HCT116 (cell line): ENCODE results near the gene TMEM123. TPM values are rescaled to one million over a fixed set of nuclear protein-coding genes. Genes with fewer than 3 reads are reported as not detected.

Experiments
- ATAC-seq: fragments of 200-7000 bp; cut with Tn5 transposase; 2 replicates; pipeline ENCODE4 v1.9.1; 2020; ENCODE audit warnings: mild to moderate bottlenecking, moderate library complexity
- BruUV-seq: library from RNA; stranded (reverse); fragments of 400-500 nt; replicated peaks from 2 replicates; lab custom pipeline; 2021; lab: Mats Ljungman, UMichigan
- CTCF ChIA-PET: fragments of 300-600 bp; sonication (Branson Sonifier 250); formaldehyde crosslinking; loops from one replicate; lab custom pipeline; 2021; ENCODE audit warnings: antibody characterized with exemption; lab: Charles Lee
- POLR2A ChIA-PET: fragments of 300-600, 350-600 bp; sonication (Branson Sonifier 250); formaldehyde crosslinking; loops from one replicate; lab custom pipeline; 2021; ENCODE audit warnings: antibody characterized with exemption; lab: Charles Lee
- RAD21 ChIA-PET, 2 experiments: fragments of 300-600 bp; sonication (Branson Sonifier 250); formaldehyde crosslinking; loops; one replicate each; lab custom pipeline; 2023; ENCODE audit warnings: low total read pairs in 2 of 2; ENCODE audit not compliant: uncharacterized antibody in 2 of 2, unreplicated experiment in 2 of 2, low non-redundant PET in 1 of 2; lab: Charles Lee
- DNase-seq: peaks from one replicate; pipeline ENCODE4 v3.0.0-alpha.2; 2010; ENCODE audit warnings: low read depth, low spot score
- H2AFZ ChIP-seq: fragments of 200-600 bp; shearing (Covaris generic), sonication (generic); 2 replicates; pipeline ENCODE4 v1.6.1; 2017; ENCODE audit warnings: low read depth, mixed run types, mixed read lengths, antibody characterized with exemption, low read length; ENCODE audit not compliant: poor library complexity, severe bottlenecking
- H3K27ac ChIP-seq: 2 replicates; pipeline ENCODE4 v1.5.1; 2012; ENCODE audit warnings: low read depth, low read length
- H3K27me3 ChIP-seq: fragments of 200-600 bp; sonication (generic); 2 replicates; pipeline ENCODE4 v1.6.1; 2016; ENCODE audit warnings: mixed run types, low read length, mixed read lengths; ENCODE audit not compliant: insufficient read depth
- H3K36me3 ChIP-seq, 2 experiments: fragments of 200-500 bp in 1 of 2; fragments of 200-600 bp in 1 of 2; sonication (Bioruptor generic) in 1 of 2; sonication (generic) in 1 of 2; 2 replicates each; pipeline versions ENCODE4 v1.5.1 to v1.6.1; 2014 to 2016; ENCODE audit warnings: low read length in 2 of 2, inconsistent platforms in 1 of 2, mixed read lengths in 1 of 2, mixed run types in 1 of 2; ENCODE audit not compliant: insufficient read depth in 2 of 2, control insufficient read depth in 1 of 2
- H3K4me1 ChIP-seq, 2 experiments: fragments of 200-600 bp in 1 of 2; sonication (generic) in 1 of 2; 2 replicates each; pipeline versions ENCODE4 v1.5.1 to v1.6.1; 2012 to 2017; ENCODE audit warnings: low read length in 2 of 2, inconsistent platforms in 1 of 2, mild to moderate bottlenecking in 1 of 2, mixed read lengths in 1 of 2, mixed run types in 1 of 2, moderate library complexity in 1 of 2; ENCODE audit not compliant: insufficient read depth in 2 of 2, control insufficient read depth in 1 of 2
- H3K4me2 ChIP-seq: fragments of 200-600 bp; sonication (generic); 2 replicates; pipeline ENCODE4 v1.6.1; 2017; ENCODE audit warnings: mixed run types, low read length, mixed read lengths
- H3K4me3 ChIP-seq, 2 experiments: fragments of 200-600 bp in 1 of 2; sonication (generic) in 1 of 2; replicated peaks in 1 of 2; 2 replicates each; pipeline ENCODE4 v1.5.1; 2011 to 2016; ENCODE audit warnings: low read length in 2 of 2, control low read depth in 1 of 2, low read depth in 1 of 2, mild to moderate bottlenecking in 1 of 2, mixed read lengths in 1 of 2, mixed run types in 1 of 2
- H3K79me2 ChIP-seq: fragments of 200-600 bp; sonication (generic); 2 replicates; pipeline ENCODE4 v1.6.1; 2017; ENCODE audit warnings: mild to moderate bottlenecking, mixed run types, low read length, moderate library complexity, mixed read lengths; ENCODE audit not compliant: insufficient read depth
- H3K9ac ChIP-seq: fragments of 200-600 bp; sonication (generic); 2 replicates; pipeline ENCODE4 v1.6.1; 2016; ENCODE audit warnings: low read length, mixed read lengths
- H3K9me2 ChIP-seq: fragments of 200-600 bp; sonication (generic), shearing (Covaris generic); 2 replicates; pipeline ENCODE4 v1.6.1; 2017; ENCODE audit warnings: mixed run types, mild to moderate bottlenecking, moderate library complexity; ENCODE audit not compliant: insufficient read depth
- H3K9me3 ChIP-seq, 2 experiments: fragments of 200-500 bp in 1 of 2; fragments of 200-600 bp in 1 of 2; sonication (Bioruptor generic) in 1 of 2; sonication (generic) in 1 of 2; 2 replicates each; pipeline ENCODE4 v1.6.1; 2014 to 2017; ENCODE audit warnings: low read length in 2 of 2, mixed read lengths in 2 of 2, inconsistent platforms in 1 of 2, low read depth in 1 of 2, mild to moderate bottlenecking in 1 of 2, mixed run types in 1 of 2, moderate library complexity in 1 of 2; ENCODE audit not compliant: control insufficient read depth in 1 of 2, insufficient read depth in 1 of 2
- H4K20me1 ChIP-seq: fragments of 200-600 bp; sonication (generic), shearing (Covaris generic); 2 replicates; pipeline ENCODE4 v1.6.1; 2017; ENCODE audit warnings: mixed run types, mild to moderate bottlenecking, moderate library complexity; ENCODE audit not compliant: insufficient read depth
- EGR1 ChIP-seq: IDR thresholded peaks from 2 replicates; pipeline ENCODE4 v1.6.1; 2012; ENCODE audit warnings: low read depth
- ELF1 ChIP-seq: IDR thresholded peaks from 2 replicates; pipeline ENCODE4 v1.6.1; 2012; ENCODE audit warnings: low read depth, borderline replicate concordance
- EZH2 ChIP-seq: fragments of 200-600 bp; sonication (generic); IDR thresholded peaks from 2 replicates; pipeline ENCODE4 v1.6.1; 2017; ENCODE audit warnings: antibody characterized with exemption, mixed run types
- JUND ChIP-seq: IDR thresholded peaks from 2 replicates; pipeline ENCODE4 v1.6.1; 2012
- POLR2AphosphoS5 ChIP-seq: IDR thresholded peaks from 2 replicates; pipeline ENCODE4 v1.6.1; 2011; ENCODE audit warnings: mild to moderate bottlenecking, low read depth, low read length, moderate library complexity
- RAD21 ChIP-seq: IDR thresholded peaks from 2 replicates; pipeline ENCODE4 v1.6.1; 2012; ENCODE audit warnings: low read depth, mild to moderate bottlenecking
- SIN3A ChIP-seq: IDR thresholded peaks from 2 replicates; pipeline ENCODE4 v1.6.1; 2012; ENCODE audit warnings: low read depth
- SP1 ChIP-seq: IDR thresholded peaks from 2 replicates; pipeline ENCODE4 v1.6.1; 2012; ENCODE audit warnings: low read depth
- SRF ChIP-seq: IDR thresholded peaks from 2 replicates; pipeline ENCODE4 v1.6.1; 2012; ENCODE audit warnings: low read depth
- YY1 ChIP-seq: IDR thresholded peaks from 2 replicates; pipeline ENCODE4 v1.6.1; 2011; ENCODE audit warnings: low read length, low read depth, moderate library complexity, mild to moderate bottlenecking; ENCODE audit not compliant: insufficient replicate concordance; ENCODE audit errors: extremely low read depth
- ZFX ChIP-seq: fragments of 450-650 bp; IDR thresholded peaks from 2 replicates; pipeline ENCODE4 v1.6.1; 2017
- intact Hi-C: fragments of 100-400 bp; cut with micrococcal nuclease; formaldehyde crosslinking; loops from 2 replicates; pipeline ENCODE4 v1.10.0; 2022
- total RNA-seq: library from RNA; stranded (reverse); gene quantifications from one replicate; pipeline ENCODE4 v1.2.1, GENCODE V29; 2021; ENCODE audit not compliant: unreplicated experiment
- TF ChIP-seq, protein P1 (sequence below), 3 experiments: fragments of 200-600 bp in 1 of 3; sonication (generic) in 1 of 3; IDR thresholded peaks in 2 of 3; conservative IDR thresholded peaks in 1 of 3; 2 replicates each; pipeline ENCODE4 v1.5.1; 2012 to 2017; ENCODE audit warnings: low read depth in 2 of 3, low read length in 2 of 3, antibody characterized with exemption in 1 of 3, borderline replicate concordance in 1 of 3, control low read depth in 1 of 3, mild to moderate bottlenecking in 1 of 3, mixed read lengths in 1 of 3, mixed run types in 1 of 3, moderate library complexity in 1 of 3; ENCODE audit not compliant: insufficient read depth in 1 of 3
- TF ChIP-seq, protein P2 (sequence below): IDR thresholded peaks from 2 replicates; pipeline ENCODE4 v1.6.1; 2012; ENCODE audit warnings: low read depth
- TF ChIP-seq, protein P3 (sequence below): IDR thresholded peaks from 2 replicates; pipeline ENCODE4 v1.6.1; 2011; ENCODE audit warnings: mild to moderate bottlenecking, low read length, moderate library complexity; ENCODE audit not compliant: insufficient replicate concordance; ENCODE audit errors: extremely low read depth

The TMEM123 gene
- total RNA-seq, 1 experiment from 2014 or later, result 217 TPM

DNA sequence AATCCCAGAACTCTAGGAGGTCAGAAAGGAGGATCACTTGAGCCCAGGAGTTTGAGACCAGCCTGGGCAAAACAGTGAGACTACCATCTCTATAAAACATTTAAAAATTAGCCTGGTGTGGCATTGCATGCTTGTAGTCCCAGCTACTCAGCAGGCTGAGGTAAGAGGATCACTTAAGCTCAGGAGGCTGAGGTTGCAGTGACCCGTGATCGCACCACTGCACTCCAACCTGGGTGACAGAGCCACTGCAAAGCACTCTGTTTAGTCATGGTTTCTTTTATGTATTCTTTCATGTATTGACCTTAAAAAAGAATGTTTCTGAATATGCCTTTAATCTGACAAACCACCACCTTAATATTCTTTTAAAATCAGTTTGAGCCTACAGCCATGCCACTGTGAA lies 53.4 kb downstream of the TMEM123 start:
- H3K36me3 ChIP-seq, result peaks cover 31 to 35% of the 10 kb centered on the region in 2 experiments; a peak in 3 of 4 replicates
- RAD21 ChIA-PET, result no interaction called here
- intact Hi-C loops, result no loop called here

DNA sequence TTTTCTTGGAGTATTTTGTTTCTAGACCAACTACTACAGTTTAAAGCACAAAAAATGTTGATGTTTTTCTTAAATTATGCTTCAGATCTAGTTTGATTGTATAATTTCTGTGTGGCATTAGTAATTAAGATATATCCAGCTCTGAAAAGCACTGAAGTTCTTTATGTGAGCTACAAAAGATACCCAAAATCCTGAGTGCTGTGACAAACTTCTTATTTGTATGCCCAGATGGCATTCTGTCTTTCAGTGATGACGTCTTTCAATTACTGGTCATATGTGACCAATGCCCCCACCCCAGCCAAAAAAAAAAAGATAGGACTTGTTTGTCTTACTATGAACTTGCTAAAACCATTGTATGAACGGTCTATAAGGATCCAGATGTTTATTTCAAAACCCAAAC lies 54.3 kb downstream of the TMEM123 start:
- POLR2A ChIA-PET, result no interaction called here
- ATAC-seq (no peak), DNase-seq (no peak)
- Histone ChIP-seq H2AFZ (no peak overlapping the region), H3K79me2 (peaks cover 21% of the 10 kb centered on the region; the same call in 1 of the 2 replicates), H3K4me2 (no peak overlapping the region), H3K9me2 (no peaks in the 10 kb centered on the region), H4K20me1 (no peaks in the 10 kb centered on the region), H3K4me3 (no peak overlapping the region), H3K27me3 (no peaks in the 10 kb centered on the region), H3K9ac (no peak overlapping the region), H3K27ac (no peak overlapping the region), H3K9me3 (no peaks in the 10 kb centered on the region), H3K4me1 (no peaks in the 10 kb centered on the region), H3K36me3 (peaks cover 31 to 35% of the 10 kb centered on the region in 2 experiments; a peak in 3 of 4 replicates)
- RAD21 ChIA-PET, result no interaction called here
- BruUV-seq, result no TSS peak
- CTCF ChIA-PET, result interaction anchor here (0.7 to 1.6 kb wide), 3 partner anchors 8 to 214 kb away, joined by 3 to 4 read pairs (median 3); no protein-coding TSS in a partner anchor
- intact Hi-C loops, result no loop called here
- TF ChIP-seq SIN3A (no peak), ELF1 (no peak), SP1 (no peak), RAD21 (no peak), SRF (no peak), EGR1 (no peak), JUND (no peak)
- TF ChIP-seq, protein P1, sequence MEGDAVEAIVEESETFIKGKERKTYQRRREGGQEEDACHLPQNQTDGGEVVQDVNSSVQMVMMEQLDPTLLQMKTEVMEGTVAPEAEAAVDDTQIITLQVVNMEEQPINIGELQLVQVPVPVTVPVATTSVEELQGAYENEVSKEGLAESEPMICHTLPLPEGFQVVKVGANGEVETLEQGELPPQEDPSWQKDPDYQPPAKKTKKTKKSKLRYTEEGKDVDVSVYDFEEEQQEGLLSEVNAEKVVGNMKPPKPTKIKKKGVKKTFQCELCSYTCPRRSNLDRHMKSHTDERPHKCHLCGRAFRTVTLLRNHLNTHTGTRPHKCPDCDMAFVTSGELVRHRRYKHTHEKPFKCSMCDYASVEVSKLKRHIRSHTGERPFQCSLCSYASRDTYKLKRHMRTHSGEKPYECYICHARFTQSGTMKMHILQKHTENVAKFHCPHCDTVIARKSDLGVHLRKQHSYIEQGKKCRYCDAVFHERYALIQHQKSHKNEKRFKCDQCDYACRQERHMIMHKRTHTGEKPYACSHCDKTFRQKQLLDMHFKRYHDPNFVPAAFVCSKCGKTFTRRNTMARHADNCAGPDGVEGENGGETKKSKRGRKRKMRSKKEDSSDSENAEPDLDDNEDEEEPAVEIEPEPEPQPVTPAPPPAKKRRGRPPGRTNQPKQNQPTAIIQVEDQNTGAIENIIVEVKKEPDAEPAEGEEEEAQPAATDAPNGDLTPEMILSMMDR (IDR thresholded peaks at IDR 0.05 in 2 of 3, conservative IDR thresholded peaks at IDR 0.05 in 1 of 3; ENCODE audit: borderline replicate concordance in 1 of 3, insufficient read depth in 1 of 3, low read depth in 2 of 3, low read length in 2 of 3), result no peak
- TF ChIP-seq, protein P2, sequence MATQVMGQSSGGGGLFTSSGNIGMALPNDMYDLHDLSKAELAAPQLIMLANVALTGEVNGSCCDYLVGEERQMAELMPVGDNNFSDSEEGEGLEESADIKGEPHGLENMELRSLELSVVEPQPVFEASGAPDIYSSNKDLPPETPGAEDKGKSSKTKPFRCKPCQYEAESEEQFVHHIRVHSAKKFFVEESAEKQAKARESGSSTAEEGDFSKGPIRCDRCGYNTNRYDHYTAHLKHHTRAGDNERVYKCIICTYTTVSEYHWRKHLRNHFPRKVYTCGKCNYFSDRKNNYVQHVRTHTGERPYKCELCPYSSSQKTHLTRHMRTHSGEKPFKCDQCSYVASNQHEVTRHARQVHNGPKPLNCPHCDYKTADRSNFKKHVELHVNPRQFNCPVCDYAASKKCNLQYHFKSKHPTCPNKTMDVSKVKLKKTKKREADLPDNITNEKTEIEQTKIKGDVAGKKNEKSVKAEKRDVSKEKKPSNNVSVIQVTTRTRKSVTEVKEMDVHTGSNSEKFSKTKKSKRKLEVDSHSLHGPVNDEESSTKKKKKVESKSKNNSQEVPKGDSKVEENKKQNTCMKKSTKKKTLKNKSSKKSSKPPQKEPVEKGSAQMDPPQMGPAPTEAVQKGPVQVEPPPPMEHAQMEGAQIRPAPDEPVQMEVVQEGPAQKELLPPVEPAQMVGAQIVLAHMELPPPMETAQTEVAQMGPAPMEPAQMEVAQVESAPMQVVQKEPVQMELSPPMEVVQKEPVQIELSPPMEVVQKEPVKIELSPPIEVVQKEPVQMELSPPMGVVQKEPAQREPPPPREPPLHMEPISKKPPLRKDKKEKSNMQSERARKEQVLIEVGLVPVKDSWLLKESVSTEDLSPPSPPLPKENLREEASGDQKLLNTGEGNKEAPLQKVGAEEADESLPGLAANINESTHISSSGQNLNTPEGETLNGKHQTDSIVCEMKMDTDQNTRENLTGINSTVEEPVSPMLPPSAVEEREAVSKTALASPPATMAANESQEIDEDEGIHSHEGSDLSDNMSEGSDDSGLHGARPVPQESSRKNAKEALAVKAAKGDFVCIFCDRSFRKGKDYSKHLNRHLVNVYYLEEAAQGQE, result no peak

More for the DNA sequence above, 53.4 kb downstream of the TMEM123 start:
- H3K9me3 ChIP-seq, result no peaks in the 10 kb centered on the region
- H3K9ac ChIP-seq, result no peak overlapping the region
- H4K20me1 ChIP-seq, result no peaks in the 10 kb centered on the region
- no peak overlapping the region for H2AFZ ChIP-seq
- H3K4me2 ChIP-seq, result no peak overlapping the region
- no peak overlapping the region for H3K27ac ChIP-seq
- H3K4me3 ChIP-seq, result no peak overlapping the region
- POLR2A ChIA-PET, result no interaction called here
- H3K9me2 ChIP-seq, result no peaks in the 10 kb centered on the region
- no peak for DNase-seq
- no peak for ATAC-seq
- TF ChIP-seq EZH2 (no peak), EGR1 (no peak), SRF (no peak), ZFX (no peak), YY1 (no peak), POLR2AphosphoS5 (no peak), SP1 (no peak)
- TF ChIP-seq, protein P3, sequence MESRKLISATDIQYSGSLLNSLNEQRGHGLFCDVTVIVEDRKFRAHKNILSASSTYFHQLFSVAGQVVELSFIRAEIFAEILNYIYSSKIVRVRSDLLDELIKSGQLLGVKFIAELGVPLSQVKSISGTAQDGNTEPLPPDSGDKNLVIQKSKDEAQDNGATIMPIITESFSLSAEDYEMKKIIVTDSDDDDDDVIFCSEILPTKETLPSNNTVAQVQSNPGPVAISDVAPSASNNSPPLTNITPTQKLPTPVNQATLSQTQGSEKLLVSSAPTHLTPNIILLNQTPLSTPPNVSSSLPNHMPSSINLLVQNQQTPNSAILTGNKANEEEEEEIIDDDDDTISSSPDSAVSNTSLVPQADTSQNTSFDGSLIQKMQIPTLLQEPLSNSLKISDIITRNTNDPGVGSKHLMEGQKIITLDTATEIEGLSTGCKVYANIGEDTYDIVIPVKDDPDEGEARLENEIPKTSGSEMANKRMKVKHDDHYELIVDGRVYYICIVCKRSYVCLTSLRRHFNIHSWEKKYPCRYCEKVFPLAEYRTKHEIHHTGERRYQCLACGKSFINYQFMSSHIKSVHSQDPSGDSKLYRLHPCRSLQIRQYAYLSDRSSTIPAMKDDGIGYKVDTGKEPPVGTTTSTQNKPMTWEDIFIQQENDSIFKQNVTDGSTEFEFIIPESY, result no peak
- TF ChIP-seq, all 23 proteins: peak for 0
- peaks cover 30% of the 10 kb centered on the region; the same call in 1 of the 2 replicates for H3K79me2 ChIP-seq
- H3K4me1 ChIP-seq, result no peaks in the 10 kb centered on the region
- no peaks in the 10 kb centered on the region for H3K27me3 ChIP-seq
- no TSS peak for BruUV-seq
- CTCF ChIA-PET, result interaction anchor here (1.0 to 1.6 kb wide), 4 partner anchors 9 to 215 kb away, joined by 3 to 5 read pairs (median 4); no protein-coding TSS in a partner anchor
